ENCODE results near the gene SSTR3. TPM values are rescaled to one million over a fixed set of nuclear protein-coding genes. Genes with fewer than 3 reads are reported as not detected.

Gene SSTR3
- total RNA-seq, 2 donors from 2014 or later = not detected

DNA sequence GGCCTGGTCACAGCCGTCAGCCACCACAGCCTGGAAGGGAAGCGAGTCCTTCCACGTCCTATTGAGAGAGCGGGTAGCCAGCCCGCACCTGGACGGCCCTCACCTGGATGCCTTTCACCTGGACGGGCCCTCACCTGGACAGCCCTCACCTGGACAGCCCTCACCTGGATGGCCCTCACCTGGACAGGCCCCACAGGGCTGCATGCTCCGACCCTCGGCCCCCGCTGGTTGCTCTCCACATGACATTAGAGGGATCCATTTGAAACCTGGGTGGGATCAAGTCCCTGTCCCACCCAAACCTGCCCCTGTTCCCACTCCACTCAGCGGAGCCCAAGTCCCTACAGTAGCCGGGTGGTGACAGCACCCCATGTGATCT lies 27.9 kb downstream of the SSTR3 start:
- H3K27me3 ChIP-seq = no peaks in the 10 kb centered on the region
- peaks cover 0 to 45% of the 10 kb centered on the region in 2 donors for H3K4me1 ChIP-seq
- no peaks in the 10 kb centered on the region for H3K36me3 ChIP-seq
- no peak for DNase-seq (ENCODE audit: low spot score)
- H3K9me3 ChIP-seq = no peaks in the 10 kb centered on the region
- no peak overlapping the region for H3K27ac ChIP-seq
- TF ChIP-seq, protein P1, sequence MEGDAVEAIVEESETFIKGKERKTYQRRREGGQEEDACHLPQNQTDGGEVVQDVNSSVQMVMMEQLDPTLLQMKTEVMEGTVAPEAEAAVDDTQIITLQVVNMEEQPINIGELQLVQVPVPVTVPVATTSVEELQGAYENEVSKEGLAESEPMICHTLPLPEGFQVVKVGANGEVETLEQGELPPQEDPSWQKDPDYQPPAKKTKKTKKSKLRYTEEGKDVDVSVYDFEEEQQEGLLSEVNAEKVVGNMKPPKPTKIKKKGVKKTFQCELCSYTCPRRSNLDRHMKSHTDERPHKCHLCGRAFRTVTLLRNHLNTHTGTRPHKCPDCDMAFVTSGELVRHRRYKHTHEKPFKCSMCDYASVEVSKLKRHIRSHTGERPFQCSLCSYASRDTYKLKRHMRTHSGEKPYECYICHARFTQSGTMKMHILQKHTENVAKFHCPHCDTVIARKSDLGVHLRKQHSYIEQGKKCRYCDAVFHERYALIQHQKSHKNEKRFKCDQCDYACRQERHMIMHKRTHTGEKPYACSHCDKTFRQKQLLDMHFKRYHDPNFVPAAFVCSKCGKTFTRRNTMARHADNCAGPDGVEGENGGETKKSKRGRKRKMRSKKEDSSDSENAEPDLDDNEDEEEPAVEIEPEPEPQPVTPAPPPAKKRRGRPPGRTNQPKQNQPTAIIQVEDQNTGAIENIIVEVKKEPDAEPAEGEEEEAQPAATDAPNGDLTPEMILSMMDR (IDR thresholded peaks at IDR 0.05) = no peak
- H3K4me3 ChIP-seq = no peak overlapping the region

DNA sequence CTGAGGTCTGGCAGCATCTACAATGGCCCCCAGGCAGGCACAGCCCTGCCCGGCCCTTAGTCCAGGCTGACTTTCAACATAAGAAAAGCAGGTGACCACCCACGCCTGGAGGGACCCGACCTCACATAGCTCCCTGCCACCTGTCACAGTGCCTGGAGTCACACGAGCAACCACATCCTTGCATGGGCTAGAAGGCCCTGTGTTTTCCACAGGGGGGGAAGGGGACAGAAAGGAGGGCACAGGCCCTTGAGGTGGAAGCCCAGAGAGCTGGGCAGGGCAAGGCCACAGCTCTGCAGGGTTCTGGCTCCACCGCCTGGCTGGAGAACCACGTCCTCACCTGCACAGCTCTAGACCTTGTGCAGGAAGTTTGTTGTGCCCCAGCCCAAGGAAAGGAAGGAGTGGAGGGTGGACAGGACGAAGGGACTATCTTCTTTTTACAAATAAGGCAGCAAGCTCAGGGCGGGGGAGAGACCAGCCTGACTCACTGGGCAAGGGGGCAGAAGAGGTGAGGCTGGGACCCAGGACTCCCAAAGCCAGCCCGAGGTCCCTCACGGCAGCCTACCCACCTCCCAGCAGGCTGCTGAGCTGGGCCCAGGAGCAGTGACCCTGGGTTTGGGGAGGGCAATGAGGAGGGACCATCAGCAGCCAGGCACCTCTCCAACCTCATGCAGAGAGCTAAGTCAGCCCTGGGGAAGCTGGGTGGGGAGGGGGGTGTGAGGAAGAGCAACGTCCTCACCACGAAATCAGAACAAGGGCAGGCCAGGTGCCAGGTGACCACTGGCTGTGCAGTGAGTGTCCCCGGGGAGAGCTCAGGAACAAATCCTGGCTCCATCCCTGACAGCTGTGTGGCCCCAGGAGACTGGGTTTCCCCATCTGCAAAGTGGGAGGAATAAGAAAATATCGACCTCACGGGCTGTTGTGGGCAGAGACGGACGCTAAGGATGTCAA lies 28.6 kb downstream of the SSTR3 start:
- peaks cover 0 to 45% of the 10 kb centered on the region in 2 donors for H3K4me1 ChIP-seq
- no peaks in the 10 kb centered on the region for H3K9me3 ChIP-seq
- TF ChIP-seq, protein P1 (IDR thresholded peaks at IDR 0.05) = no peak
- H3K36me3 ChIP-seq = no peaks in the 10 kb centered on the region
- DNase-seq (ENCODE audit: low spot score) = no peak
- no peak overlapping the region for H3K4me3 ChIP-seq
- no peak overlapping the region for H3K27ac ChIP-seq
- H3K27me3 ChIP-seq = no peaks in the 10 kb centered on the region

DNA sequence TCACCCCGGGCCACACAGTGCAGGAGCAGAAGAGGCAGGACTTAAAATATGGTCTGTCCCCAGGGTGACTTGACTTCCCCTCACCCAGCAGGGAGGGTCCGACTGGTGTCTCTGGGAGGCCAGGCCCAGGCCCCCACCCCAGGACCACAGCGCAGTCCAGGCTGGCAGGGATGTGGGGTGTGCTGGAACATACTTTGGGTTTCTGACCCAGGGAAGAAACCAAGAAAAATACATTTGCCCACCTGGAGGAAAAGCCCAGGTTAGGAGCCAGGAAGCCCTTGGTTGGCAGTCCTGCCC lies 29.4 kb downstream of the SSTR3 start:
- Histone ChIP-seq H3K27ac (no peak overlapping the region), H3K27me3 (no peaks in the 10 kb centered on the region), H3K9me3 (no peaks in the 10 kb centered on the region), H3K4me3 (no peak overlapping the region), H3K4me1 (peaks cover 0 to 45% of the 10 kb centered on the region in 2 donors), H3K36me3 (no peaks in the 10 kb centered on the region)
- TF ChIP-seq, protein P1 (IDR thresholded peaks at IDR 0.05) = no peak
- no peak for DNase-seq (ENCODE audit: low spot score)

DNA sequence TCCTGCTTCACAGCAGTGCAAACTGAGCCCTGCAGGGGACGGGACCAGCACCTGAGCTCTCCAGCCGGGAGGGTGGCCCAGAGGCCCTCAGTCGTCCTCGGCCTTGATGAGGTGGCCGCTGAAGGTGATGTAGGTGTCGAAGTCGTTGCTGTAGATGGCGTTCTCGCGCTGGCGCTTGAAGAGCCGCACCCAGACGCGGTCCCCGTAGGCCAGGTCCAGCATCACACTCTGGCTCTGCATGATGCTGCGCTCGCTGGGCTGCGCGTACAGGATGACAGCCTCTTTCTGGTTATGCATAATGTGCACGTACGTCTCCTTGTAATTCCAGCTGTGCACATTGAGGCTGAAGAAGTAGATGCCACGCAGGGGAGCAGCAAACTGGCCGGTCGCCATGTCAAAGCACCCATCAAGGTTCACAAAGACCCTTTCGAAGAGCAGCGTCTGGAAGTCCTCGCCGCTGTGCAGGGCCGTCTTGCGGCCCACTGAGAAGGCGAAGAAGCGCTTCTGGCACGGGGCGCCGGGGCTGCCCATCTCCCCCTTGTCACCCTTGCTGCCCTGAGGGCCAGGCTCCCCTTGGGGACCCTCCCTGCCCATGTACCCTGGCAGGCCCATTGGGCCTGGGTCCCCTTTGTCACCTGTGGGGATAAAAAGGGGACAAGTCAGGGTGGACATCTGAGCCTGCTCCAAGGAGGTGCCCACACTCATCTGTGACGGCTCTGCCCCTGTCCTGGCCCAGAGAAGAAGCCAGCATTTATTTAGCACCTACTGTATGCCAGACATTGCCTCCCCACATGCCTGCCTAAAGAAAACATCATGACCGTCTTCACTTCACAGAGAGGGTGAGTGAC lies 30.0 kb downstream of the SSTR3 start:
- Histone ChIP-seq H3K36me3 (no peaks in the 10 kb centered on the region), H3K9me3 (no peaks in the 10 kb centered on the region), H3K27ac (no peak overlapping the region), H3K4me3 (no peak overlapping the region), H3K4me1 (peaks cover 0 to 45% of the 10 kb centered on the region in 2 donors), H3K27me3 (no peaks in the 10 kb centered on the region)
- TF ChIP-seq, protein P1 (IDR thresholded peaks at IDR 0.05) = no peak
- no peak for DNase-seq (ENCODE audit: low spot score)

DNA sequence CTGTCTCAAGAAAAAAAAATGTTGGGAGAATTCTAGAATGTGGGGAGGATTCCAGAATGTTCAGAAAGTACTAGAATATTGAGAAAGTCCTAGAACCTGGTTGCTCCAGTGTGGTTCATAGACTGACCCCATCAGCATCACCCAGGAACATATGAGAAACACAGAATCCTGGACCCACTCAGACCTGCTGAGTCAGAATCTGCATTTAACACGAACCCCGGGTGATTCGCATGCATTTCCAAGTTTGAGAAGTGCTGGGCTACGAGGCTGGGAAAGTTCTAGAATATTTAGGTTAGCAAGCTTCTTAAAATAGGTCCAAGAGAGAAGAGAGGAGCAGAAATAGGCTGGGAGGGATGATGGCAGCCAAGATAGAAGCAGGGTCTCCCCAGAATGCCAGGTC lies 30.6 kb downstream of the SSTR3 start:
- no peak overlapping the region for H3K27ac ChIP-seq
- peaks cover 0 to 45% of the 10 kb centered on the region in 2 donors for H3K4me1 ChIP-seq
- H3K9me3 ChIP-seq = no peaks in the 10 kb centered on the region
- H3K4me3 ChIP-seq = no peak overlapping the region
- H3K36me3 ChIP-seq = no peaks in the 10 kb centered on the region
- TF ChIP-seq, protein P1 (IDR thresholded peaks at IDR 0.05) = no peak
- no peaks in the 10 kb centered on the region for H3K27me3 ChIP-seq
- no peak for DNase-seq (ENCODE audit: low spot score)
